Neural cell (in vitro differentiated cells): ENCODE results near the gene PHYH. TPM values are rescaled to one million over a fixed set of nuclear protein-coding genes. Genes with fewer than 3 reads are reported as not detected.

Source experiments
- H2AFZ ChIP-seq: fragments of 200-600, 300-800 bp; sonication (generic), shearing (Covaris generic); 2 replicates; pipeline ENCODE4 v1.6.0; 2014; ENCODE audit warnings: low read depth, mild to moderate bottlenecking, antibody characterized with exemption, low read length, moderate library complexity
- H3F3A ChIP-seq: fragments of 200-600 bp; shearing (Covaris generic); 2 replicates; pipeline ENCODE4 v1.6.1; 2016; ENCODE audit warnings: mild to moderate bottlenecking, moderate library complexity, mixed read lengths, antibody characterized with exemption, low read length; ENCODE audit not compliant: insufficient read depth, poor library complexity, severe bottlenecking
- H3K27ac ChIP-seq: fragments of 200-600, 300-800 bp; sonication (generic), shearing (Covaris generic); 2 replicates; pipeline ENCODE4 v1.5.1; 2014; ENCODE audit warnings: mild to moderate bottlenecking, low read length, moderate library complexity
- H3K27me3 ChIP-seq: fragments of 300-800, 200-600 bp; sonication (generic), shearing (Covaris generic); 2 replicates; pipeline ENCODE4 v1.6.0; 2014; ENCODE audit warnings: mild to moderate bottlenecking, low read depth, low read length, moderate library complexity; ENCODE audit not compliant: insufficient read depth
- H3K36me3 ChIP-seq: fragments of 300-800, 200-600 bp; sonication (generic), shearing (Covaris generic); 2 replicates; pipeline ENCODE4 v1.5.1; 2014; ENCODE audit warnings: mild to moderate bottlenecking, antibody characterized with exemption, low read length, moderate library complexity; ENCODE audit not compliant: insufficient read depth
- H3K4me2 ChIP-seq: fragments of 300-800, 200-600 bp; sonication (generic), shearing (Covaris generic); 2 replicates; pipeline ENCODE4 v1.6.0; 2014; ENCODE audit warnings: mild to moderate bottlenecking, low read length
- H3K4me3 ChIP-seq: fragments of 300-800, 200-600 bp; sonication (generic), shearing (Covaris generic); 2 replicates; pipeline ENCODE4 v1.5.1; 2014; ENCODE audit warnings: mild to moderate bottlenecking, low read length, moderate library complexity
- H3K79me2 ChIP-seq: fragments of 200-600 bp; shearing (Covaris generic); replicated peaks from 2 replicates; pipeline ENCODE4 v1.6.0; 2014; ENCODE audit warnings: mild to moderate bottlenecking, low read length, moderate library complexity; ENCODE audit not compliant: insufficient read depth
- H3K9ac ChIP-seq: fragments of 300-800, 200-600 bp; sonication (generic), shearing (Covaris generic); 2 replicates; pipeline ENCODE4 v1.6.1; 2016; ENCODE audit warnings: mild to moderate bottlenecking, low read length, mixed read lengths
- H3K9me2 ChIP-seq: fragments of 200-600 bp; shearing (Covaris generic); 2 replicates; pipeline ENCODE4 v1.6.1; 2016; ENCODE audit warnings: mild to moderate bottlenecking, low read length, mixed read lengths; ENCODE audit not compliant: insufficient read depth
- H3K9me3 ChIP-seq: fragments of 200-600, 300-800 bp; sonication (generic), shearing (Covaris generic); 2 replicates; pipeline ENCODE4 v1.6.1; 2016; ENCODE audit warnings: mild to moderate bottlenecking, mixed run types, low read length, moderate library complexity, mixed read lengths
- H4K20me1 ChIP-seq: fragments of 200-600 bp; shearing (Covaris generic); 2 replicates; pipeline ENCODE4 v1.6.1; 2016; ENCODE audit warnings: mild to moderate bottlenecking, mixed run types; ENCODE audit not compliant: insufficient read depth
- CTCF ChIP-seq: fragments of 450-650 bp; IDR thresholded peaks from 2 replicates; pipeline ENCODE4 v1.5.1; 2014; ENCODE audit warnings: antibody characterized with exemption, mild to moderate bottlenecking, moderate library complexity; ENCODE audit not compliant: poor library complexity, severe bottlenecking
- EP300 ChIP-seq: fragments of 450-650 bp; conservative IDR thresholded peaks from 2 replicates; pipeline ENCODE4 v1.6.1; 2014; ENCODE audit warnings: antibody characterized with exemption, mild to moderate bottlenecking, moderate library complexity; ENCODE audit not compliant: poor library complexity, severe bottlenecking
- EZH2 ChIP-seq: fragments of 200-600, 300-800 bp; shearing (Covaris generic), sonication (generic); IDR thresholded peaks from 2 replicates; pipeline ENCODE4 v1.6.1; 2014; ENCODE audit warnings: antibody characterized with exemption, low read length, borderline replicate concordance, mild to moderate bottlenecking; ENCODE audit not compliant: insufficient read depth, poor library complexity, severe bottlenecking
- MXI1 ChIP-seq: fragments of 450-650 bp; conservative IDR thresholded peaks from 2 replicates; pipeline ENCODE4 v1.6.1; 2014; ENCODE audit warnings: antibody characterized with exemption, mild to moderate bottlenecking; ENCODE audit not compliant: poor library complexity, severe bottlenecking
- POLR2AphosphoS5 ChIP-seq: IDR thresholded peaks from 2 replicates; pipeline ENCODE4 v1.6.1; 2012
- RAD21 ChIP-seq: fragments of 450-650 bp; conservative IDR thresholded peaks from 2 replicates; pipeline ENCODE4 v1.6.1; 2014; ENCODE audit warnings: antibody characterized with exemption, mild to moderate bottlenecking, moderate library complexity
- REST ChIP-seq: IDR thresholded peaks from 2 replicates; pipeline ENCODE4 v1.6.1; 2012; ENCODE audit warnings: borderline replicate concordance
- SMC3 ChIP-seq: fragments of 450-650 bp; conservative IDR thresholded peaks from 2 replicates; pipeline ENCODE4 v1.6.1; 2014; ENCODE audit warnings: antibody characterized with exemption, mild to moderate bottlenecking, moderate library complexity; ENCODE audit not compliant: poor library complexity
- TAF1 ChIP-seq: IDR thresholded peaks from 2 replicates; pipeline ENCODE4 v1.6.1; 2012; ENCODE audit warnings: low read depth
- polyA plus RNA-seq: library from polyadenylated mRNA; depleted of rRNA; stranded (reverse); fragments of >200 nt; gene quantifications from 2 replicates; pipeline ENCODE4 v1.2.3, GENCODE V29; 2014

The PHYH gene
- polyA plus RNA-seq, 1 donor from 2014 or later = 7.7 TPM

GRCh38 chr10:13291821-13292773 lies 7.8 kb downstream of the PHYH start:
- Histone ChIP-seq H3K27ac (no peak overlapping the region), H3K4me2 (no peak overlapping the region), H3K27me3 (no peaks in the 10 kb centered on the region), H3K4me3 (no peak overlapping the region), H2AFZ (no peak overlapping the region), H3K79me2 (no peaks in the 10 kb centered on the region), H3F3A (no peaks in the 10 kb centered on the region), H4K20me1 (no peaks in the 10 kb centered on the region), H3K36me3 (no peaks in the 10 kb centered on the region), H3K9ac (no peak overlapping the region), H3K9me2 (no peaks in the 10 kb centered on the region), H3K9me3 (no peaks in the 10 kb centered on the region)
- TF ChIP-seq CTCF (no peak), EZH2 (no peak), TAF1 (no peak), EP300 (no peak), SMC3 (no peak), POLR2AphosphoS5 (no peak), REST (no peak), MXI1 (no peak), RAD21 (no peak)

- no peak overlapping the region for H2AFZ ChIP-seq
- H3K4me3 ChIP-seq = no peak overlapping the region
- no peaks in the 10 kb centered on the region for H3K27me3 ChIP-seq
- no peak overlapping the region for H3K27ac ChIP-seq
- H3K9ac ChIP-seq = no peak overlapping the region
- no peak for TF ChIP-seq EP300
- TF ChIP-seq SMC3 = no peak
- TF ChIP-seq MXI1 = no peak
- no peak for TF ChIP-seq TAF1
- no peaks in the 10 kb centered on the region for H3K9me2 ChIP-seq
- no peaks in the 10 kb centered on the region for H3F3A ChIP-seq
- no peaks in the 10 kb centered on the region for H4K20me1 ChIP-seq
- no peak overlapping the region for H3K4me2 ChIP-seq
- H3K79me2 ChIP-seq = no peaks in the 10 kb centered on the region
- H3K36me3 ChIP-seq = no peaks in the 10 kb centered on the region
- no peaks in the 10 kb centered on the region for H3K9me3 ChIP-seq
These were observed 8.8 kb downstream of the PHYH start for GRCh38 chr10:13291061-13291460.
